ENCODE results near the gene NDC1.

Gene NDC1

GRCh38 chr1:53733447-53733931, 104.6 kb downstream of the NDC1 start:
- Histone ChIP-seq H3K9me3 (ENCODE audit: control insufficient read depth, insufficient read depth, low read length) (no peaks in the 10 kb centered on the region), H3K4me3 (ENCODE audit: low read length) (no peak overlapping the region), H3K4me1 (ENCODE audit: control insufficient read depth, insufficient read depth, low read length) (peaks cover 6% of the 10 kb centered on the region), H3K27me3 (ENCODE audit: control insufficient read depth, insufficient read depth, low read length) (peaks cover 28% of the 10 kb centered on the region), H3K27ac (ENCODE audit: low read length) (no peak overlapping the region), H3K36me3 (ENCODE audit: control insufficient read depth, insufficient read depth, low read length) (no peaks in the 10 kb centered on the region)
- WGBS (ENCODE audit: insufficient coverage, insufficient read length): no CpG with 5 or more reads among the region's 12 CpGs
- no peak for DNase-seq (ENCODE audit: low read depth, low spot score)

- no peaks in the 10 kb centered on the region for H3K36me3 ChIP-seq (ENCODE audit: control insufficient read depth, insufficient read depth, low read length)
- peaks cover 4% of the 10 kb centered on the region for H3K4me1 ChIP-seq (ENCODE audit: control insufficient read depth, insufficient read depth, low read length)
- no peaks in the 10 kb centered on the region for H3K9me3 ChIP-seq (ENCODE audit: control insufficient read depth, insufficient read depth, low read length)
- H3K4me3 ChIP-seq (ENCODE audit: low read length): no peak overlapping the region
- peaks cover 22% of the 10 kb centered on the region for H3K27me3 ChIP-seq (ENCODE audit: control insufficient read depth, insufficient read depth, low read length)
- no CpG with 5 or more reads among the region's 6 CpGs for WGBS (ENCODE audit: insufficient coverage, insufficient read length)
- DNase-seq (ENCODE audit: low read depth, low spot score): no peak
- no peak overlapping the region for H3K27ac ChIP-seq (ENCODE audit: low read length)
Measured at GRCh38 chr1:53732912-53733317, 105.2 kb downstream of the NDC1 start.

GRCh38 chr1:53732409-53732808, 105.7 kb downstream of the NDC1 start:
- no peak overlapping the region for H3K4me3 ChIP-seq (ENCODE audit: low read length)
- no peaks in the 10 kb centered on the region for H3K4me1 ChIP-seq (ENCODE audit: control insufficient read depth, insufficient read depth, low read length)
- peaks cover 17% of the 10 kb centered on the region for H3K27me3 ChIP-seq (ENCODE audit: control insufficient read depth, insufficient read depth, low read length)
- H3K9me3 ChIP-seq (ENCODE audit: control insufficient read depth, insufficient read depth, low read length): no peaks in the 10 kb centered on the region
- DNase-seq (ENCODE audit: low read depth, low spot score): no peak
- H3K36me3 ChIP-seq (ENCODE audit: control insufficient read depth, insufficient read depth, low read length): no peaks in the 10 kb centered on the region
- WGBS (ENCODE audit: insufficient coverage, insufficient read length): 100% methylated on average over 1 of the region's 3 CpGs
- H3K27ac ChIP-seq (ENCODE audit: low read length): no peak overlapping the region

- H3K4me1 ChIP-seq (ENCODE audit: control insufficient read depth, insufficient read depth, low read length): no peaks in the 10 kb centered on the region
- WGBS (ENCODE audit: insufficient coverage, insufficient read length): no CpG with 5 or more reads among the region's 8 CpGs
- H3K36me3 ChIP-seq (ENCODE audit: control insufficient read depth, insufficient read depth, low read length): no peaks in the 10 kb centered on the region
- DNase-seq (ENCODE audit: low read depth, low spot score): no peak
- no peak overlapping the region for H3K27ac ChIP-seq (ENCODE audit: low read length)
- no peak overlapping the region for H3K4me3 ChIP-seq (ENCODE audit: low read length)
- peaks cover 12% of the 10 kb centered on the region for H3K27me3 ChIP-seq (ENCODE audit: control insufficient read depth, insufficient read depth, low read length)
- no peaks in the 10 kb centered on the region for H3K9me3 ChIP-seq (ENCODE audit: control insufficient read depth, insufficient read depth, low read length)
Measured at GRCh38 chr1:53731779-53732305, 106.3 kb downstream of the NDC1 start.

- Histone ChIP-seq H3K27me3 (ENCODE audit: control insufficient read depth, insufficient read depth, low read length) (peaks cover 5% of the 10 kb centered on the region; the same call in 1 of the 2 replicates), H3K27ac (ENCODE audit: low read length) (no peak overlapping the region), H3K4me3 (ENCODE audit: low read length) (no peak overlapping the region), H3K36me3 (ENCODE audit: control insufficient read depth, insufficient read depth, low read length) (no peaks in the 10 kb centered on the region), H3K4me1 (ENCODE audit: control insufficient read depth, insufficient read depth, low read length) (no peaks in the 10 kb centered on the region), H3K9me3 (ENCODE audit: control insufficient read depth, insufficient read depth, low read length) (no peaks in the 10 kb centered on the region)
- WGBS (ENCODE audit: insufficient coverage, insufficient read length): no CpG with 5 or more reads among the region's 10 CpGs
- DNase-seq (ENCODE audit: low read depth, low spot score): no peak
Measured at GRCh38 chr1:53731043-53731600, 107.0 kb downstream of the NDC1 start.

GRCh38 chr1:53730224-53730865, 107.8 kb downstream of the NDC1 start:
- H3K4me3 ChIP-seq (ENCODE audit: low read length): no peak overlapping the region
- WGBS (ENCODE audit: insufficient coverage, insufficient read length): no CpG with 5 or more reads among the region's 12 CpGs
- H3K4me1 ChIP-seq (ENCODE audit: control insufficient read depth, insufficient read depth, low read length): peaks cover under 1% of the 10 kb centered on the region; the same call in 1 of the 2 replicates
- DNase-seq (ENCODE audit: low read depth, low spot score): no peak
- H3K36me3 ChIP-seq (ENCODE audit: control insufficient read depth, insufficient read depth, low read length): no peaks in the 10 kb centered on the region
- H3K27me3 ChIP-seq (ENCODE audit: control insufficient read depth, insufficient read depth, low read length): no peaks in the 10 kb centered on the region
- H3K27ac ChIP-seq (ENCODE audit: low read length): no peak overlapping the region
- no peaks in the 10 kb centered on the region for H3K9me3 ChIP-seq (ENCODE audit: control insufficient read depth, insufficient read depth, low read length)

GRCh38 chr1:53729456-53730223, 108.5 kb downstream of the NDC1 start:
- no CpG with 5 or more reads among the region's 16 CpGs for WGBS (ENCODE audit: insufficient coverage, insufficient read length)
- no peaks in the 10 kb centered on the region for H3K36me3 ChIP-seq (ENCODE audit: control insufficient read depth, insufficient read depth, low read length)
- H3K4me1 ChIP-seq (ENCODE audit: control insufficient read depth, insufficient read depth, low read length): peaks cover 2% of the 10 kb centered on the region; the same call in 1 of the 2 replicates
- no peak overlapping the region for H3K4me3 ChIP-seq (ENCODE audit: low read length)
- DNase-seq (ENCODE audit: low read depth, low spot score): no peak
- H3K27ac ChIP-seq (ENCODE audit: low read length): no peak overlapping the region
- no peaks in the 10 kb centered on the region for H3K27me3 ChIP-seq (ENCODE audit: control insufficient read depth, insufficient read depth, low read length)
- no peaks in the 10 kb centered on the region for H3K9me3 ChIP-seq (ENCODE audit: control insufficient read depth, insufficient read depth, low read length)

- Histone ChIP-seq H3K27me3 (ENCODE audit: control insufficient read depth, insufficient read depth, low read length) (no peaks in the 10 kb centered on the region), H3K4me1 (ENCODE audit: control insufficient read depth, insufficient read depth, low read length) (peaks cover 2% of the 10 kb centered on the region; the same call in 1 of the 2 replicates), H3K36me3 (ENCODE audit: control insufficient read depth, insufficient read depth, low read length) (no peaks in the 10 kb centered on the region), H3K9me3 (ENCODE audit: control insufficient read depth, insufficient read depth, low read length) (no peaks in the 10 kb centered on the region), H3K4me3 (ENCODE audit: low read length) (no peak overlapping the region), H3K27ac (ENCODE audit: low read length) (no peak overlapping the region)
- WGBS (ENCODE audit: insufficient coverage, insufficient read length): no CpG with 5 or more reads among the region's 17 CpGs
- DNase-seq (ENCODE audit: low read depth, low spot score): no peak
Measured at GRCh38 chr1:53728702-53729455, 109.2 kb downstream of the NDC1 start.

GRCh38 chr1:53728196-53728595, 109.9 kb downstream of the NDC1 start:
- H3K27me3 ChIP-seq (ENCODE audit: control insufficient read depth, insufficient read depth, low read length): no peaks in the 10 kb centered on the region
- H3K36me3 ChIP-seq (ENCODE audit: control insufficient read depth, insufficient read depth, low read length): no peaks in the 10 kb centered on the region
- peaks cover 2% of the 10 kb centered on the region; the same call in 1 of the 2 replicates for H3K4me1 ChIP-seq (ENCODE audit: control insufficient read depth, insufficient read depth, low read length)
- DNase-seq (ENCODE audit: low read depth, low spot score): no peak
- no CpG with 5 or more reads among the region's 1 CpG for WGBS (ENCODE audit: insufficient coverage, insufficient read length)
- no peak overlapping the region for H3K27ac ChIP-seq (ENCODE audit: low read length)
- H3K4me3 ChIP-seq (ENCODE audit: low read length): no peak overlapping the region
- no peaks in the 10 kb centered on the region for H3K9me3 ChIP-seq (ENCODE audit: control insufficient read depth, insufficient read depth, low read length)

All from iPS DF 6.9 (cell line).